SJSA1 (cell line): ENCODE results near the gene PROSER2. TPM values are rescaled to one million over a fixed set of nuclear protein-coding genes. Genes with fewer than 3 reads are reported as not detected.

Experiments
- DNase-seq, 2 experiments: peaks; one replicate each; pipeline ENCODE4 v3.0.0-alpha.2; 2015 to 2020; ENCODE audit warnings: low spot score in 2 of 2, low read depth in 1 of 2
- H3K27ac ChIP-seq: fragments of 250-450 bp; sonication (Bioruptor Pico); 2 replicates; pipeline ENCODE4 v1.5.1; 2020; ENCODE audit warnings: mild to moderate bottlenecking, moderate library complexity
- H3K27me3 ChIP-seq: fragments of 250-450 bp; sonication (Bioruptor Pico); replicated peaks from 2 replicates; pipeline ENCODE4 v1.5.1; 2020; ENCODE audit warnings: mild to moderate bottlenecking, moderate library complexity
- H3K36me3 ChIP-seq: fragments of 250-450 bp; sonication (Bioruptor Pico); 2 replicates; pipeline ENCODE4 v1.5.1; 2020; ENCODE audit warnings: mild to moderate bottlenecking
- H3K4me1 ChIP-seq: fragments of 250-450 bp; sonication (Bioruptor Pico); replicated peaks from 2 replicates; pipeline ENCODE4 v1.6.1; 2021; ENCODE audit warnings: mild to moderate bottlenecking
- H3K4me3 ChIP-seq: fragments of 250-450 bp; sonication (Bioruptor Pico); 2 replicates; pipeline ENCODE4 v1.5.1; 2020; ENCODE audit warnings: mild to moderate bottlenecking
- H3K9me3 ChIP-seq: fragments of 250-450 bp; sonication (Bioruptor Pico); replicated peaks from 2 replicates; pipeline ENCODE4 v1.5.1; 2020; ENCODE audit warnings: mild to moderate bottlenecking
- total RNA-seq: library from RNA; depleted of rRNA; stranded (reverse); fragments of >200 nt; shearing (Covaris generic); gene quantifications from 2 replicates; pipeline ENCODE4 v1.2.3, GENCODE V29; 2014; rRNA removed

Gene PROSER2
- total RNA-seq, 1 experiment from 2014 or later, result 3.0 TPM

GRCh38 chr10:11909618-11910017 is 86.5 kb downstream of the PROSER2 start:
- H3K27ac ChIP-seq, result no peak overlapping the region
- H3K27me3 ChIP-seq, result no peaks in the 10 kb centered on the region
- H3K36me3 ChIP-seq, result no peaks in the 10 kb centered on the region
- no peak for DNase-seq
- no peak overlapping the region for H3K4me3 ChIP-seq
- no peaks in the 10 kb centered on the region for H3K9me3 ChIP-seq
- no peaks in the 10 kb centered on the region for H3K4me1 ChIP-seq

GRCh38 chr10:11910102-11910501 is 86.9 kb downstream of the PROSER2 start:
- H3K27me3 ChIP-seq, result no peaks in the 10 kb centered on the region
- no peak for DNase-seq
- H3K9me3 ChIP-seq, result no peaks in the 10 kb centered on the region
- no peak overlapping the region for H3K4me3 ChIP-seq
- H3K36me3 ChIP-seq, result no peaks in the 10 kb centered on the region
- H3K27ac ChIP-seq, result no peak overlapping the region
- no peaks in the 10 kb centered on the region for H3K4me1 ChIP-seq

- no peaks in the 10 kb centered on the region for H3K4me1 ChIP-seq
- DNase-seq, result no peak
- H3K27me3 ChIP-seq, result no peaks in the 10 kb centered on the region
- H3K4me3 ChIP-seq, result no peak overlapping the region
- H3K9me3 ChIP-seq, result no peaks in the 10 kb centered on the region
- H3K36me3 ChIP-seq, result no peaks in the 10 kb centered on the region
- H3K27ac ChIP-seq, result no peak overlapping the region
Measured at GRCh38 chr10:11913079-11913641, 90.0 kb downstream of the PROSER2 start.

- no peaks in the 10 kb centered on the region for H3K9me3 ChIP-seq
- no peak overlapping the region for H3K27ac ChIP-seq
- H3K4me3 ChIP-seq, result no peak overlapping the region
- no peaks in the 10 kb centered on the region for H3K27me3 ChIP-seq
- H3K4me1 ChIP-seq, result no peaks in the 10 kb centered on the region
- DNase-seq, result no peak
- H3K36me3 ChIP-seq, result peaks cover 13% of the 10 kb centered on the region; the same call in 1 of the 2 replicates
Measured at GRCh38 chr10:11918384-11918783, 95.2 kb downstream of the PROSER2 start.

- no peak for DNase-seq
- Histone ChIP-seq H3K4me3 (no peak overlapping the region), H3K9me3 (no peaks in the 10 kb centered on the region), H3K27ac (no peak overlapping the region), H3K36me3 (peaks cover 13% of the 10 kb centered on the region; the same call in 1 of the 2 replicates), H3K27me3 (no peaks in the 10 kb centered on the region), H3K4me1 (no peaks in the 10 kb centered on the region)
Measured at GRCh38 chr10:11919271-11919670, 96.1 kb downstream of the PROSER2 start.

Other genes with a start within 250 kb of the PROSER2 start
- 8.1 and 11.5 TPM in 2 replicates for gene USP6NL, start 211.7 kb upstream of the PROSER2 start, total RNA-seq
- gene ECHDC3, start 81.0 kb upstream of the PROSER2 start, total RNA-seq, result 15.3 and 25.7 TPM in 2 replicates
- 13.8 and 18.6 TPM in 2 replicates for gene UPF2, start 219.5 kb downstream of the PROSER2 start, total RNA-seq
- gene DHTKD1, start 245.6 kb downstream of the PROSER2 start, total RNA-seq, result 12.5 and 19.0 TPM in 2 replicates